ENCODE results near the gene GYS2. TPM values are rescaled to one million over a fixed set of nuclear protein-coding genes. Genes with fewer than 3 reads are reported as not detected.

The GYS2 gene
- total and polyA plus RNA-seq, 2 of the 4 experiments (the other 2 are of a cell fraction), result not detected

- H3K4ac ChIP-seq (ENCODE audit: low read depth, low read length), result no peak overlapping the region
- no peak overlapping the region for H3K27ac ChIP-seq (ENCODE audit: insufficient read depth, low read length)
- ATAC-seq (ENCODE audit: low read depth), result no peak
- H2AK5ac ChIP-seq (ENCODE audit: low read depth, low read length), result no peak overlapping the region
- H3K79me1 ChIP-seq (ENCODE audit: low read depth in 1 of 2, low read length in 2 of 2), result no peaks in the 10 kb centered on the region
- no peak overlapping the region for H4K5ac ChIP-seq (ENCODE audit: low read depth, low read length)
- TF ChIP-seq RAD21 (IDR thresholded peaks at IDR 0.05; ENCODE audit: low read length) (no peak), RFX5 (IDR thresholded peaks at IDR 0.05; ENCODE audit: low read depth, low read length) (no peak), MXI1 (IDR thresholded peaks at IDR 0.05; ENCODE audit: borderline replicate concordance, low read depth, low read length) (no peak)
- no peaks in the 10 kb centered on the region for H3K27me3 ChIP-seq (ENCODE audit: control insufficient read depth, insufficient read depth, low read length)
- H3K14ac ChIP-seq (replicated peaks; ENCODE audit: low read depth, low read length), result no peak overlapping the region
- no peaks in the 10 kb centered on the region for H4K20me1 ChIP-seq (ENCODE audit: insufficient read depth, low read length)
- H3K23ac ChIP-seq (ENCODE audit: low read depth, low read length), result no peak overlapping the region
- no peak overlapping the region for H3K4me2 ChIP-seq (ENCODE audit: low read depth, low read length)
- BruUV-seq (replicated peaks), result no TSS peak
- CTCF ChIA-PET, result interaction anchor here (1.1 kb wide), 1 partner anchor 9 kb away, joined by 3 read pairs; no protein-coding TSS in a partner anchor
- no peak overlapping the region for H3K4me3 ChIP-seq (ENCODE audit: insufficient read depth, low read depth, low read length)
- DNase-seq, result no peak
- no CpG with 5 or more reads among the region's 2 CpGs for WGBS, 2 experiments (ENCODE audit: extremely low coverage in 2 of 2, insufficient read length in 1 of 2)
- in situ Hi-C loops (cut with MboI; ENCODE audit: low sequenced_read_pairs), result no loop called here
- no peaks in the 10 kb centered on the region for H3K36me3 ChIP-seq (ENCODE audit: control insufficient read depth, insufficient read depth, low read length)
- H2AFZ ChIP-seq (replicated peaks; ENCODE audit: low read length, poor library complexity), result no peak overlapping the region
- intact Hi-C loops (cut with micrococcal nuclease), result no loop called here
- H3K18ac ChIP-seq (ENCODE audit: low read depth, low read length), result no peak overlapping the region
- H4K91ac ChIP-seq (ENCODE audit: insufficient read depth, low read depth, low read length), result no peak overlapping the region
- H3K9me3 ChIP-seq (ENCODE audit: control insufficient read depth, insufficient read depth, low read length), result no peaks in the 10 kb centered on the region
- POLR2A ChIA-PET (ENCODE audit: unreplicated experiment), result no interaction called here
- H2BK5ac ChIP-seq (ENCODE audit: low read depth, low read length, poor library complexity, severe bottlenecking), result no peak overlapping the region
- no peak overlapping the region for H2BK20ac ChIP-seq (ENCODE audit: low read depth, low read length)
- no peak overlapping the region for H3K9ac ChIP-seq (ENCODE audit: low read depth, low read length)
- no peak overlapping the region for H3K56ac ChIP-seq (ENCODE audit: extremely low read depth, insufficient read depth, low read length)
- dilution Hi-C loops (cut with HindIII; ENCODE audit: low sequenced_read_pairs, unreplicated experiment), result no loop called here
- no peaks in the 10 kb centered on the region for H3K9me1 ChIP-seq (ENCODE audit: insufficient read depth, low read length)
- H3K4me1 ChIP-seq (ENCODE audit: control insufficient read depth, insufficient read depth, low read length), result no peaks in the 10 kb centered on the region
- H4K8ac ChIP-seq (ENCODE audit: low read depth in 2 of 2, low read length in 2 of 2), result no peak overlapping the region
- H2BK120ac ChIP-seq (ENCODE audit: low read depth, low read length), result no peak overlapping the region
- H2AK9ac ChIP-seq (replicated peaks; ENCODE audit: low read depth, low read length, poor library complexity), result no peak overlapping the region
- no peak overlapping the region for H2BK15ac ChIP-seq (ENCODE audit: low read depth, low read length)
These were observed 43.5 kb downstream of the GYS2 start for GRCh38 chr12:21561158-21561557.

Data from IMR-90 (cell line).